GM23248 (cell line): ENCODE data around the gene ACOX3. TPM values are rescaled to one million over a fixed set of nuclear protein-coding genes. Genes with fewer than 3 reads are reported as not detected.
A peak's percentile ranks its signal among the peaks of the same experiment; 100 is the strongest.

Experiments
- DNase-seq: peaks from one replicate; pipeline ENCODE4 v3.0.0-alpha.2; 2015
- H2AFZ ChIP-seq: fragments of 200-600 bp; sonication (generic); 2 replicates; pipeline ENCODE4 v1.6.1; 2016; ENCODE audit warnings: antibody characterized with exemption
- H3F3A ChIP-seq: fragments of 200-600 bp; sonication (generic); 2 replicates; pipeline ENCODE4 v1.6.1; 2016; ENCODE audit warnings: mild to moderate bottlenecking, antibody characterized with exemption, mixed run types; ENCODE audit not compliant: insufficient read depth
- H3K27ac ChIP-seq: fragments of 200-600 bp; sonication (generic); 2 replicates; pipeline ENCODE4 v1.5.1; 2016; ENCODE audit warnings: mild to moderate bottlenecking
- H3K27me3 ChIP-seq: fragments of 200-600 bp; sonication (generic); replicated peaks from 2 replicates; pipeline ENCODE4 v1.6.1; 2016; ENCODE audit warnings: mild to moderate bottlenecking; ENCODE audit not compliant: insufficient read depth
- H3K36me3 ChIP-seq: fragments of 200-600 bp; sonication (generic); 2 replicates; pipeline ENCODE4 v1.6.1; 2016; ENCODE audit warnings: low read depth, mild to moderate bottlenecking
- H3K4me1 ChIP-seq: fragments of 200-600 bp; sonication (generic); 2 replicates; pipeline ENCODE4 v1.6.1; 2016; ENCODE audit warnings: mild to moderate bottlenecking; ENCODE audit not compliant: insufficient read depth
- H3K4me2 ChIP-seq: fragments of 200-600 bp; sonication (generic); one replicate; pipeline ENCODE4 v1.6.1; 2016; ENCODE audit warnings: mild to moderate bottlenecking; ENCODE audit not compliant: unreplicated experiment
- H3K4me3 ChIP-seq: fragments of 200-600 bp; sonication (generic); 2 replicates; pipeline ENCODE4 v1.5.1; 2016; ENCODE audit warnings: mild to moderate bottlenecking
- H3K79me2 ChIP-seq: fragments of 200-600 bp; sonication (generic); 2 replicates; pipeline ENCODE4 v1.6.1; 2016; ENCODE audit warnings: mild to moderate bottlenecking; ENCODE audit not compliant: insufficient read depth
- H3K9ac ChIP-seq: fragments of 200-600 bp; sonication (generic); 2 replicates; pipeline ENCODE4 v1.6.1; 2016; ENCODE audit warnings: mild to moderate bottlenecking
- H3K9me2 ChIP-seq: fragments of 200-600 bp; sonication (generic); 2 replicates; pipeline ENCODE4 v1.6.1; 2016; ENCODE audit warnings: mixed run types, mild to moderate bottlenecking, moderate library complexity; ENCODE audit not compliant: insufficient read depth
- H3K9me3 ChIP-seq: fragments of 200-600 bp; sonication (generic); one replicate; pipeline ENCODE4 v1.6.1; 2017; ENCODE audit warnings: low read depth
- H4K20me1 ChIP-seq: fragments of 200-600 bp; sonication (generic); 2 replicates; pipeline ENCODE4 v1.6.0; 2016; ENCODE audit not compliant: insufficient read depth
- EZH2 ChIP-seq: fragments of 200-600 bp; sonication (generic); IDR thresholded peaks from 2 replicates; pipeline ENCODE4 v1.6.1; 2018; ENCODE audit warnings: antibody characterized with exemption, mild to moderate bottlenecking; ENCODE audit not compliant: insufficient read depth, poor library complexity, severe bottlenecking
- EZH2phosphoT487 ChIP-seq: fragments of 200-600 bp; sonication (generic); IDR thresholded peaks from 2 replicates; pipeline ENCODE4 v1.6.1; 2018; ENCODE audit warnings: antibody characterized with exemption, moderate library complexity, mild to moderate bottlenecking, low read depth; ENCODE audit not compliant: insufficient read depth
- WGBS, 2 experiments: methylation state at CpG; one replicate each; pipeline ENCODE4 v1.1.6; 2015 to 2017; ENCODE audit warnings: low lambda C conversion rate in 2 of 2, low coverage in 1 of 2; ENCODE audit errors: missing lambda C conversion rate in 2 of 2; 5-methylcytosine and 5-hydroxymethylcytosine counted together
- in situ Hi-C: fragments of 300-500 bp; cut with MboI; formaldehyde crosslinking; loops from 2 replicates; pipeline ENCODE4 v1.15.0; 2020
- polyA plus RNA-seq: library from polyadenylated mRNA; unstranded; fragments of >200 nt; fragmentation: Nextera tagmentation; extraction: Ambion mirVana; gene quantifications from 2 replicates; pipeline ENCODE4 v1.2.1, GENCODE V29; 2016
- total RNA-seq: library from RNA; depleted of rRNA; stranded (reverse); fragments of >200 nt; shearing (Covaris generic); gene quantifications from 2 replicates; pipeline ENCODE4 v1.2.3, GENCODE V29; 2014

ACOX3 gene
- total and polyA plus RNA-seq, 2 experiments from 2014 or later = 24.7 to 33.8 TPM

DNA sequence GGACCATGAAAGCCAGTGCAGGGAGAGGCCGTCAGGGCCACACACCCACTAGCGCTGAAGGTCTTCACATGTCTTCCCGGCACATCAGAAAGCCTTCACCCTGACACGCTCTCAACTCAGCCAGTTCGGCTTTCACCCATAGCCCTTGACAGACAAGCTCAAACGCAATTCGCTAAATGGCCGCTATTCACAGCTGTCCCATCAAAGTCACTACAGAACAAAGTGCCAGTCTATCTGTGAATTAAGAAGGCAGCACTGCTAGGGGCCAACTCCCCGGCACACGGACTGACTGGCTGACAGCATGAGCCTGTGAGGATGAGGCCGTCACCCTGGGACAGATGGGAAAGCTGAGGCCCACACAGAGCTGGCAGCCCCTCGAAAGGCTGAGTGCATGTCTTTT is 45.7 kb downstream of the ACOX3 start:
- Histone ChIP-seq H3K4me2 (no peak overlapping the region), H3K9ac (no peak overlapping the region; the same call in 1 of the 2 replicates), H3F3A (peaks cover 30% of the 10 kb centered on the region), H3K4me1 (peaks cover 32% of the 10 kb centered on the region), H3K4me3 (no peak overlapping the region), H3K9me2 (no peaks in the 10 kb centered on the region), H3K27me3 (no peaks in the 10 kb centered on the region), H4K20me1 (no peaks in the 10 kb centered on the region), H3K79me2 (no peaks in the 10 kb centered on the region), H2AFZ (no peak overlapping the region), H3K36me3 (0 out of 2 replicates have a peak, but pooled peaks cover 7% of the 10 kb centered on the region), H3K9me3 (no peaks in the 10 kb centered on the region), H3K27ac (0 out of 2 replicates have a peak overlapping the region, but pooled peaks have one; percentile 84)
- no peak for DNase-seq
- in situ Hi-C loops = no loop called here
- TF ChIP-seq EZH2 (no peak), EZH2phosphoT487 (no peak)
- 85 to 90% methylated on average over 12 of the region's 12 CpGs for WGBS, 2 experiments

DNA sequence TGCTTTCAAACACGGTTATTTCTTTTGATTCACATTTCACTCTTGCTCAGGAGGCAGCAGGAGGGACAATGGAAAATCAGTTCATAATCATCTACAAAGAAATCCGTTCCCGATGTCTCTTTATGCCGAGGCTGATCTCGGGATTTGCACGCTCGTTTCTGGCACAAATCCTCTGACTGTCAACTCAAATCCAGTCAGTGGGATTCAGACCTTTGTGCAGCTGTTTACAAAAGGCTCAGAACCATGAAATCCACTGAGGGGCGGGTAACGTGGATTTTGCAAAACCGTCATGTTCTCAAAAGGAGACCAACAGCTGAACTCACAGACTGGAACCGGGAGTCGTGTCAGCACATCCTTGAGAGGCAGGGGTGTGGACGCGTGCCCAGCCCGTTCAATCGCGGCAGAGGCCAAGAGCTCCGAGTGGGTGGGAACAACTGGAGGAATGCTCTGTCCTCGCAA is 46.4 kb downstream of the ACOX3 start:
- no peaks in the 10 kb centered on the region for H3K27me3 ChIP-seq
- 8 to 9% methylated on average over 19 of the region's 19 CpGs for WGBS, 2 experiments
- H3K4me1 ChIP-seq = peaks cover 32% of the 10 kb centered on the region
- peak overlapping the region; percentile 20 for H3K4me3 ChIP-seq
- H3K79me2 ChIP-seq = no peaks in the 10 kb centered on the region
- H3K36me3 ChIP-seq = 0 out of 2 replicates have a peak, but pooled peaks cover 7% of the 10 kb centered on the region
- peak overlapping the region; percentile 66 for H3K4me2 ChIP-seq
- H3K9ac ChIP-seq = peak overlapping the region; percentile 65
- peak; percentile 66 for DNase-seq
- no peaks in the 10 kb centered on the region for H3K9me3 ChIP-seq
- TF ChIP-seq EZH2phosphoT487 (no peak), EZH2 (no peak)
- peak overlapping the region; percentile 21; the same call in 1 of the 2 replicates for H2AFZ ChIP-seq
- H3K9me2 ChIP-seq = no peaks in the 10 kb centered on the region
- peaks cover 30% of the 10 kb centered on the region for H3F3A ChIP-seq
- no peaks in the 10 kb centered on the region for H4K20me1 ChIP-seq
- in situ Hi-C loops = no loop called here
- peak overlapping the region; percentile 84 for H3K27ac ChIP-seq

DNA sequence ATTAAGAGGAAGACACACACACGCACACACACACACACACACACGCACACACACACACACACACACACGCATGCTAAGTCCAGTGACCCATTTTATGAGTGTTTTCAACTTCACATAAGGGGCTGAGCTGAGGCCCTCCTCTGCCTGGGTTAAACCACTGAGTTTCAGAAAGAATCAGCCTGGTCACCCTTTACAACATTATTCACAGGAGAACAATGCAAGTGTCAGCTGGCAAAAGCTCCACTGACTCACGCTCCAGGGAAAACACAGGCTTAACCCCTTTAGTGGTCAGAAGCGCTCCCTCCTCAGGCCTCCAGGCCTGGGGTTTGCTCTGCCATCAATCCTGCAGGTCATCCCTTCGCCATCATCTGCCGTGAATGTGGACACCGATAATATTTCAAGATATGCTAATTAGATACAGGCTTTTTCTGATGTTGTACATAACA is 46.9 kb downstream of the ACOX3 start:
- Histone ChIP-seq H3K9me3 (no peaks in the 10 kb centered on the region), H3K79me2 (no peaks in the 10 kb centered on the region), H3K27ac (peak overlapping the region; percentile 84), H3K9me2 (no peaks in the 10 kb centered on the region), H3K36me3 (0 out of 2 replicates have a peak, but pooled peaks cover 5% of the 10 kb centered on the region), H3K4me1 (peaks cover 32% of the 10 kb centered on the region), H3K27me3 (no peaks in the 10 kb centered on the region), H4K20me1 (no peaks in the 10 kb centered on the region), H3K4me2 (peak overlapping the region; percentile 66), H3F3A (peaks cover 30% of the 10 kb centered on the region), H3K4me3 (peak overlapping the region; percentile 20), H3K9ac (peak overlapping the region; percentile 65), H2AFZ (peak overlapping the region; percentile 21; the same call in 1 of the 2 replicates)
- in situ Hi-C loops = no loop called here
- no peak for TF ChIP-seq EZH2
- peak; percentile 98 for DNase-seq
- WGBS, 2 experiments = 0 to 2% methylated on average over 7 to 8 of the region's 8 CpGs

DNA sequence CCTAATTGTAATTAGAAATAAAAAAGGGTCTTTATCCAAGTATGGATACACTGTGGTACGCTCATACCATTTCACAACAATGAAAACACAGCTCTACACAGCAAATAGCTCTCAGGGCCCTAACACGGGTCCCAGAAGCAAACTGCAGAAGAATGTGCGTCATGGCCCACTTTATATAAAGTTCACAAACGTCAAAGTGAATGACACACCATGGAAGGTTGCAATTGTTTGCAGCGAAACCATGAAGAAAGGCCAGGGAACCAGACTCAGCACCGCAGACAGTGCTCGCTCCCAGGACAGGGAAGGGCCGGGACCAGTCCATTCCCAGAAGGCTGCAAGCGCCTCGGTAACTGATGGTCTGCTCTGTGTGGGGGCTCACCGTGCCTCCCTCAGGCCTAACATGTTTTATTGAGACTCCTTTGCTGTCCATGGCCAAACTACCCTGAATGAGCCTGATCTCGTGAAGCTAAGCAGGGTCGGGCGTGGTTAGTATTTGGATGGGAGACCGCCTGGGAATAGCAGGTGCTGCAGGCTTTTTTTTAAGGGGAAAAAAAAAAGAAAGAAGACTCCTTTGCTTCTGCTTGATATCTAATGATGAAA is 47.8 kb downstream of the ACOX3 start:
- H3K79me2 ChIP-seq = no peaks in the 10 kb centered on the region
- no peaks in the 10 kb centered on the region for H3K9me2 ChIP-seq
- H3K27me3 ChIP-seq = no peaks in the 10 kb centered on the region
- H3K4me1 ChIP-seq = peaks cover 32% of the 10 kb centered on the region
- no peaks in the 10 kb centered on the region for H4K20me1 ChIP-seq
- peaks cover 30% of the 10 kb centered on the region for H3F3A ChIP-seq
- peak overlapping the region; percentile 84 for H3K27ac ChIP-seq
- TF ChIP-seq EZH2 = no peak
- TF ChIP-seq EZH2phosphoT487 = no peak
- no peak overlapping the region for H2AFZ ChIP-seq
- in situ Hi-C loops = no loop called here
- peak overlapping the region; percentile 46 for H3K4me2 ChIP-seq
- no peak overlapping the region for H3K9ac ChIP-seq
- no peaks in the 10 kb centered on the region; the same call in 1 of the 2 replicates for H3K36me3 ChIP-seq
- H3K4me3 ChIP-seq = no peak overlapping the region
- H3K9me3 ChIP-seq = no peaks in the 10 kb centered on the region
- peak; percentile 51 for DNase-seq
- WGBS, 2 experiments = 58 to 64% methylated on average over 15 of the region's 15 CpGs
